GM21786 (cell line): ENCODE measurements around the gene WFDC10B.
"Not testable (repeated sequence)": the region's sequence is repeated elsewhere in the genome, so short reads cannot be mapped to it uniquely, and the experiment has no call there.

ENCODE experiments used
- ATAC-seq: cut with Tn5 transposase; IDR thresholded peaks from one replicate; pipeline ENCODE4 v1.9.1; 2021; ENCODE audit not compliant: unreplicated experiment

WFDC10B gene

DNA sequence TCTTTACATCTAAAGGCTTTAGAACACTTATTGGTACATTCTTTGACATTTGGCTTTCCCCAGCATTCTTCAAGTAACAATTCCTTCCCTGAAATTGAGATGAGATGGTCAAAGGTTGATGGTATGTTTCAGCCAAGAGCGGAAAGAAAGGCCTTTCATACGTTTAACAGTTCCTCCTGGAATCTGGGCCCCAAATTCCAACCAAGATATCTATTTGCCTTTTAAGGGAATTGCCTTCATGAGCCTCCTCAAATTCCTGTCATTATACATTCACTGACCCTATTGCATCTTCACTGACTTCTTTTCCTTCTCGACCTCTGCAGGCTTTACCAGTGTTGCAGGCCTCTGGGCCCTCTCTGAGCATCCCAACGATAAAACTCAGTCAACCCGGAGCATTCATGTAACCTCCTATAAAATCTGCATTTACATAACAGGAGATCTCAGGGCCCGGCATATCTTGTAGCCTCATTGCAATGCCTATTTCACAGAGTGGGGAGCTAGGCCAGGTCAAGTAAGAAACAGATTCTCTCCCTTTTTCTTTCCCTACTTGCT is 55.4 kb downstream of the WFDC10B start:
- no peak for ATAC-seq

DNA sequence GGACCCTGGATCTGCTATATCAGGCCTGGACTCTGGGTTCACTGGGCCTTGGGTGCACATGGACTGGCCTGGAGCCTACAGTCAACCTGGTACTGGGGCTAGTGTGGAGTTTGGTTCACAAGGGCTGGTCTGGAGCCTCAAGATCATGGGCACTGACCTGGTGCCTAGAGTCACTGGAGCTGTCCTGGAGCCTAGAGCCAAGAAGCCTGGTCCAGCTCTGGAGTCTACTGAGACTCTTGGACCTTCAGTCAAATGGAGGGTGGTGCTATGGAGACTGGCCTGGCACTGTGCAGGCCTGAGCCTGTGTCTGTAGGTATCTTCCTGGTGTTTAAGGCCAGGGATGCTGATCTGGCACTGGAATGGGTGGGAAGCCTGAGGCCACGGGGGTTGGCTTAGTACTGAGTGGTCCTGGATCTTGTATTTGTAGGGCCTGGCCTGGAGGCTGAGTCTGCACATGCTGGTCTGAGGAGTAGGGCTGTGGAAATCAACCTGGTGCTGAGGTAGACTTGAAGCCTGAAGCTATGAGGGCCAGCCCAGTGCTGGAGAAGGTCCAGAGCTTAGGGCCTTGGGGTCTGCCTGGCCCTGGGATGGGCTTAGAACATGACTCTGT is 57.3 kb downstream of the WFDC10B start:
- no peak for ATAC-seq

DNA sequence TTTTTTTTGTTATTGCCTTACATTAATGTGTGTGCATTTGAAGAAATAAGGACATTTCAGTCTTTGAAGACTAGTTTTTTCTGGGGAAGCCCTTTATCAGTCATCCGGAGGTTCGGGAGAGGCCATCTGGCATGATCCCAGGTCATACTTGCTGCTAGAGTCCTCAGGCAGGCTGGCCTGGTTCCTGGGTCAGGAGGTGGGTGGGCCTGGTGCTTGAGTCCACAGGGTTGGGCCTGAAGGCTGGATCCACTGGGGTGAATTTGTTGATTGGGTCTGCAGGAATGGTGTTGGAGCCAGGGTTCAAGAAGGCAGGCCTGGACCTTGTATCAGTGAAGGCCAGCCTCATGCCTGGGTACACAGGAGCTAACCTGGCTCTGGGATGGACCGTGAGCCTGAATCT is 57.9 kb downstream of the WFDC10B start:
- no peak for ATAC-seq

DNA sequence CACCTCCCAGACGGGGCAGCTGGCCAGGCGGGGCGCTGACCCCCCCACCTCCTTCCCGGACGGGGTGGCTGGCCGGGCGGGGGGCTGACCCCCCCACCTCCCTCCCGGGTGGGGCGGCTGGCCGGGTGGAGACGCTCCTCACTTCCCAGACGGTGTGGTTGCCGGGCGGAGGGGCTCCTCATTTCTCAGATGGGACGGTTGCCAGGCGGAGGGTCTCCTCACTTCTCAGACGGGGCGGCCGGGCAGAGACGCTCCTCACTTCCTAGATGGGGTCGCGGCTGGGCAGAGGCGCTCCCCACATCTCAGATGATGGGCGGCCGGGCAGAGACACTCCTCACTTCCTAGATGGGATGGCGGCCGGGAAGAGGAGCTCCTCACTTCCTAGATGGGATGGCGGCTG is 59.0 kb downstream of the WFDC10B start:
- ATAC-seq, result not testable (repeated sequence)

DNA sequence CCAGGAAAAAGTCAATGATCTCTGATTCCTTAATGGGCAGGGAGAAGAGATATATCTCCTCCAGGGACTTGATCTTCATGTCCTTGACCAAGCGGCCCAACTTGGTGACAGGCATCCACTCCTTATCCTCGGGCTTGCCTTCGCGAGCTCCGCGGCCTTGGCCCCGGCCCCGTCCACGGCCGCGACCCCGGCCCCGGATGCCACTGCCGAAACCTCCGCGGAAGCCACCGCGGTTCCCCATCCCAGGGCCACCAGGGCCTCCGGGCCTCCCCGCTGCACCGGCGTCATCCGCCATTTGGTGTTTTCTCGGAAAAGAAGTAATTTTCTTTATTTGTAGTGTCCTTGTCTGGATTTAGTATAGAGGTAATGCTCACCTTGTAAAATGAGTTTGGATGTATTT is 63.7 kb downstream of the WFDC10B start:
- ATAC-seq, result not testable (repeated sequence)

DNA sequence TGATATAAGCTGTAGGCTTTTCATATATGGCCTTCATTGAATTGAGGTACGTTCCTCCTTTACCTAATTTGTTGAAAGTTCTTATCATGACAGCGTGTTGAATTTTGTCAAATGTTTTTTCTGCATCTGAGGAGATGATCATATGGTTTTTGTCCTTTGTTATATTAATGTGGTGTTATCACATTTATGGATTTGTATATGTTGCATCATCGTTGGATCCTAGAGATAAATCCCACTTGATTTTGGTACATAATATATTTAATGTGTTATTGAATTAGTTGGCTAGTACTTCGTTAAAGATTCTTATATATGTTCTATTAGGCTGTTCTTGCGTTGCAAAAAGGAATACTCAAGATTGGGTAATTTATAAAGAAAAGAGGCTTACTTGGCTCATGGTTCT is 65.1 kb downstream of the WFDC10B start:
- ATAC-seq, result no peak

DNA sequence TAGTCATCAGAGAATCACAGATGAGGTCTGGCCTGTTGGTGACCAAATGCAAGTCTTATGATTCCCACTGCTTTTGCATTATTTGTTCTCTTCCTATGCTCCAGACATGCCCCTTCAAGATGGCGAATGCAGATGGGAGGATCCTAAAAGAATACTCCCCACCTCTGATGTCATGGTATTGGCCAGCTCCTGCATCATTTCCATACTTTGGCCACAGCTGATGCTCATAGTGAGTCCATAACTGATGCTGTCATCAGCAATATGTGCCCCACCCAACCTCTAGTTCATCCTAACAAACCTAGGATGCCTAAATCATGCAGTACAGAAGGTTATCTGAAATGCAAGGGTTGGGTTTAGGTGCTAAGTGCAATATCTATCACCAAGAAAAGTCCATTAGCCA is 68.3 kb downstream of the WFDC10B start:
- no peak for ATAC-seq
